ENCODE measurements around the gene GPC5. TPM values are rescaled to one million over a fixed set of nuclear protein-coding genes. Genes with fewer than 3 reads are reported as not detected.

GPC5 gene
- total and polyA plus RNA-seq, 10 donors: 0.04 to 0.83 (median 0.26) TPM; not detected in 3

DNA sequence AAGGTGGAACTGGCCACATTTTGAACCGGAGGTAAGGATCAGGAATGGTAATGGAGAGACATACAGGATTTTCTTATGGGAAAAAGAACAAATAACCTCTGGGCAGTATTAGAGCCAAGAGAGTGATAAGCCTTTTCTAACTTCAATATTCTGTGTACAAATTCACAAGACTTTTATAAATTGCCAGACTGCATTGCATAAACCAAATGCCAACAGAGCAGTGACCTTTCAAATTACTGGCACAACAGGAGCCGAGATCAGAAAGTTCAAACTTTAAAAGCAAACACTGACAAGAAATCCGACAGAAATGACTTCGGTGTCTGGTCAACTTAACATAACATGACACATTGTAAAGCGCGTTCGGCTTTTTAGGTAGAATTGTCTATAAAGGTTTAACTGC lies 737.1 kb downstream of the GPC5 start:
- WGBS, 5 donors: 75 to 91% (median 83%) methylated on average over 7 of the region's 7 CpGs
- H3K27me3 ChIP-seq (replicated peaks in 1 of 7): no peaks in the 10 kb centered on the region
- intact Hi-C loops (cut with DNase I; ENCODE audit: low total_unique reads): no loop called here
- DNase-seq: no peak
- no peaks in the 10 kb centered on the region for H3K36me3 ChIP-seq
- TF ChIP-seq POLR2A (IDR thresholded peaks at IDR 0.05) (no peak), POLR2AphosphoS5 (IDR thresholded peaks at IDR 0.05) (no peak)
- TF ChIP-seq, protein P1, sequence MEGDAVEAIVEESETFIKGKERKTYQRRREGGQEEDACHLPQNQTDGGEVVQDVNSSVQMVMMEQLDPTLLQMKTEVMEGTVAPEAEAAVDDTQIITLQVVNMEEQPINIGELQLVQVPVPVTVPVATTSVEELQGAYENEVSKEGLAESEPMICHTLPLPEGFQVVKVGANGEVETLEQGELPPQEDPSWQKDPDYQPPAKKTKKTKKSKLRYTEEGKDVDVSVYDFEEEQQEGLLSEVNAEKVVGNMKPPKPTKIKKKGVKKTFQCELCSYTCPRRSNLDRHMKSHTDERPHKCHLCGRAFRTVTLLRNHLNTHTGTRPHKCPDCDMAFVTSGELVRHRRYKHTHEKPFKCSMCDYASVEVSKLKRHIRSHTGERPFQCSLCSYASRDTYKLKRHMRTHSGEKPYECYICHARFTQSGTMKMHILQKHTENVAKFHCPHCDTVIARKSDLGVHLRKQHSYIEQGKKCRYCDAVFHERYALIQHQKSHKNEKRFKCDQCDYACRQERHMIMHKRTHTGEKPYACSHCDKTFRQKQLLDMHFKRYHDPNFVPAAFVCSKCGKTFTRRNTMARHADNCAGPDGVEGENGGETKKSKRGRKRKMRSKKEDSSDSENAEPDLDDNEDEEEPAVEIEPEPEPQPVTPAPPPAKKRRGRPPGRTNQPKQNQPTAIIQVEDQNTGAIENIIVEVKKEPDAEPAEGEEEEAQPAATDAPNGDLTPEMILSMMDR (IDR thresholded peaks at IDR 0.05 in 8 of 11, conservative IDR thresholded peaks at IDR 0.05 in 3 of 11): no peak
- H3K4me3 ChIP-seq: no peak overlapping the region
- H3K27ac ChIP-seq: no peak overlapping the region
- H3K4me1 ChIP-seq: no peaks in the 10 kb centered on the region
- H3K9me3 ChIP-seq: no peaks in the 10 kb centered on the region

DNA sequence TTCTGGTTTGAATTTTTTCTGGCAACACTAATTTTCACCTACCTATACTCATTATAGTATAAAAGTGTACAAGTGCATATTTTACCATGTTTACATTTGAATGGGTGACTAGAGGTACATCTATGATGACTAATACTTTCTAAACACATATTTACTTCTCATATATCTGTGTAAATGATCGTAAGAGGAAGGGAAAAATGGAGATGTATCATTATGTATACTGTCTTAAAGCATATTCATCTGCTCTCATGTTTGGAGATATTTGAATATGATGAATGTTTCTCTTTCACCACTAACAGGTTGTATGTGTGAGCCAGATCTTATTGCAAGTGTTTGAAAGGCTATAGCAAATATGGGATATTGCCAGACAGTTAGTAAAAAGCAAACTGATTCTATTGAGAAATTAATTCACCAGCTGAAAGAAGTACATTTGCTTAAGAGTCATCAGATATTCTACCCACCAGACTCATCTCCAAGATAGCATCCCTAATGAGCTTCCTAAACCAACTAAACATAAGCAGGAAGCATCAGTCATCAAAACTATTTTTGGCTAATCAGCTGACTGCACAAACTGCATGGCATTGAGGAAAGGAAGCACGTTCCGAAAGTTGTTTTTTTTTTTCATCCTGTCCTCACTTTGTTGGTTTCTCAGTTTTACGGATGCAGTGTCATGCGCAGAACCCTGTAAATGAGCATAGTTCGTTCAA lies 738.2 kb downstream of the GPC5 start:
- no peak for DNase-seq

DNA sequence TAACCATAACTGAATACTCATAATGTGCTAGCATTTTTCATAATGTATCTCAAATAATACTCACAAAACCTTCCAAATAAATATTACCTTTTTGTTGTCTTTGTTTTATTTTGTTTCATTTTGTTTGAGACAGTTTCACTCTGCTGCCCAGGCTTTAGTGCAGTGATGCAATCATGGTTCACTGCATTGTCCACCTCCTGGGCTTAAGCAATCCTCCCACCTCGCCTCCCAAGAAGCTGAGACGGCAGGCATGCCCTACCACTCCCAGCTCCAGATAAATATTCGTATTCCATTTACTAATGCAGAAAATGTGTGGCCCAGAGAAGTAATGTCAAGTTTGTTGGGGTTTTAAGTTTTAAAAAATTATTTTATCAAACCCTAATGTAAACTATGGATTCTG lies 739.1 kb downstream of the GPC5 start:
- intact Hi-C loops (cut with DNase I; ENCODE audit: low total_unique reads): no loop called here
- H3K9me3 ChIP-seq: no peaks in the 10 kb centered on the region
- 68 to 89% (median 75%) methylated on average over 3 of the region's 3 CpGs for WGBS, 5 donors
- no peaks in the 10 kb centered on the region for H3K4me1 ChIP-seq
- H3K4me3 ChIP-seq: no peak overlapping the region
- TF ChIP-seq, protein P1 (IDR thresholded peaks at IDR 0.05 in 8 of 11, conservative IDR thresholded peaks at IDR 0.05 in 3 of 11): no peak
- TF ChIP-seq POLR2A (IDR thresholded peaks at IDR 0.05): no peak
- no peak for TF ChIP-seq POLR2AphosphoS5 (IDR thresholded peaks at IDR 0.05)
- H3K27me3 ChIP-seq (replicated peaks in 1 of 7): no peaks in the 10 kb centered on the region
- peak overlapping the region in 3 of 8 donors; percentile 58 to 62 (median 59) for H3K27ac ChIP-seq
- H3K36me3 ChIP-seq: no peaks in the 10 kb centered on the region
- DNase-seq: no peak

More for the DNA sequence above, 738.2 kb downstream of the GPC5 start:
- Histone ChIP-seq H3K9me3 (no peaks in the 10 kb centered on the region), H3K27me3 (replicated peaks in 1 of 7) (no peaks in the 10 kb centered on the region), H3K36me3 (no peaks in the 10 kb centered on the region), H3K4me1 (no peaks in the 10 kb centered on the region), H3K4me3 (no peak overlapping the region), H3K27ac (peak overlapping the region in 5 of 8 donors; percentile 22 to 62 (median 58))
- 36 to 53% (median 47%) methylated on average over 6 of the region's 6 CpGs for WGBS, 5 donors
- intact Hi-C loops (cut with DNase I; ENCODE audit: low total_unique reads): no loop called here
- TF ChIP-seq, protein P1 (IDR thresholded peaks at IDR 0.05 in 8 of 11, conservative IDR thresholded peaks at IDR 0.05 in 3 of 11): no peak
- no peak for TF ChIP-seq POLR2A (IDR thresholded peaks at IDR 0.05)
- TF ChIP-seq POLR2AphosphoS5 (IDR thresholded peaks at IDR 0.05): no peak

DNA sequence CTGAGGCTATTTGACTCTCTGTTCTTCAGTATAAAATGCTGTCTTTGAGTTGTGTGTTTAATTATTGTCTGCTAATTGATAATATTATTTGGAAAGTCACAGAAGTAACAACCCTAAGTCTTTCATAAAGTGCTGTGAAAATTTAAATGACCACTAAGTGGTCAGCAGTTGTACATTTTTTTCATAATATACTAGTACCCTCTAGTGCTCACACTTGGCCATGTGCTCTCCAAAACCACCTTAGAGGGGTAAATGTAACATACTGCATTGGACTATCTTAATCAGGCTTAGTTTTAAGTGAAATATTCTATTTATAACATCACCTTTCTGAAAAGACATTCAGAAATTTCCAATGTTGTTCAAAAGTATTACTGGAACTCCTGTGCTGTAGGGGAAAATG lies 745.3 kb downstream of the GPC5 start:
- no peak overlapping the region for H3K4me3 ChIP-seq
- intact Hi-C loops (cut with DNase I; ENCODE audit: low total_unique reads): no loop called here
- no peak for DNase-seq

More for the DNA sequence above, 745.3 kb downstream of the GPC5 start:
- Histone ChIP-seq H3K4me1 (no peaks in the 10 kb centered on the region), H3K36me3 (no peaks in the 10 kb centered on the region), H3K9me3 (no peaks in the 10 kb centered on the region), H3K27ac (no peak overlapping the region), H3K27me3 (replicated peaks in 1 of 7) (no peaks in the 10 kb centered on the region)
- TF ChIP-seq, protein P1 (IDR thresholded peaks at IDR 0.05 in 8 of 11, conservative IDR thresholded peaks at IDR 0.05 in 3 of 11): no peak
- no peak for TF ChIP-seq POLR2AphosphoS5 (IDR thresholded peaks at IDR 0.05)
- no peak for TF ChIP-seq POLR2A (IDR thresholded peaks at IDR 0.05)

Data from spleen (tissue), 11 donors.